HepG2 (cell line): ENCODE results near the gene MUC22. TPM values are rescaled to one million over a fixed set of nuclear protein-coding genes. Genes with fewer than 3 reads are reported as not detected.

Experiments used
- ATAC-seq: fragments of 200-7000 bp; cut with Tn5 transposase; 3 replicates; pipeline ENCODE4 v1.9.1; 2020; ENCODE audit warnings: mild to moderate bottlenecking, moderate library complexity
- BruUV-seq: library from RNA; stranded (reverse); fragments of 400-500 nt; replicated peaks from 2 replicates; lab custom pipeline; 2021; lab: Mats Ljungman, UMichigan
- CTCF ChIA-PET: fragments of 300-600 bp; formaldehyde crosslinking; extraction: SDS; loops from one replicate; lab custom pipeline; 2021; ENCODE audit warnings: low total read pairs, inconsistent platforms, low intra/inter-chr PET ratio; lab: Yijun Ruan, JAX
- POLR2A ChIA-PET: fragments of 350-600 bp; sonication (Branson Sonifier 250); formaldehyde crosslinking; loops from one replicate; lab custom pipeline; 2020; ENCODE audit warnings: antibody characterized with exemption, inconsistent platforms; lab: Yijun Ruan, JAX
- DNase-seq: peaks from one replicate; pipeline ENCODE4 v3.0.0-alpha.2; 2015; ENCODE audit warnings: low spot score
- FAIRE-seq: peaks from 3 replicates; lab custom pipeline; 2011; peaks lifted over from hg19 to GRCh38; lab: Jason Lieb, UNC
- H2AFZ ChIP-seq: one replicate; pipeline ENCODE4 v1.6.1; 2011; ENCODE audit warnings: low read length, inconsistent platforms
- H3K27ac ChIP-seq: fragments of 300-600 bp; 3 replicates; pipeline ENCODE4 v1.8.0; 2011; ENCODE audit warnings: mixed run types, mild to moderate bottlenecking, mixed read lengths, low read length, inconsistent platforms; ENCODE audit not compliant: insufficient read depth; ENCODE audit errors: extremely low read length
- H3K27me3 ChIP-seq, 2 experiments: fragments of 200-600 bp in 1 of 2; 2 replicates in 1 of 2; 3 replicates in 1 of 2; pipeline versions ENCODE4 v1.6.0 to v1.8.0; 2011; ENCODE audit warnings: low read length in 2 of 2, mild to moderate bottlenecking in 2 of 2, moderate library complexity in 2 of 2, inconsistent platforms in 1 of 2; ENCODE audit not compliant: insufficient read depth in 2 of 2, control insufficient read depth in 1 of 2
- H3K36me3 ChIP-seq, 2 experiments: fragments of 200-600 bp in 1 of 2; replicated peaks in 1 of 2; 2 replicates in 1 of 2; 3 replicates in 1 of 2; pipeline versions ENCODE4 v1.5.1 to v1.8.0; 2011; ENCODE audit warnings: low read length in 2 of 2, inconsistent platforms in 1 of 2; ENCODE audit not compliant: insufficient read depth in 2 of 2, control insufficient read depth in 1 of 2
- H3K4me1 ChIP-seq: 2 replicates; pipeline ENCODE4 v1.5.1; 2012; ENCODE audit warnings: low read length, inconsistent platforms; ENCODE audit not compliant: insufficient read depth
- H3K4me2 ChIP-seq: 2 replicates; pipeline ENCODE4 v1.6.0; 2011; ENCODE audit warnings: low read depth, low read length, inconsistent platforms
- H3K4me3 ChIP-seq, 3 experiments: fragments of 200-600 bp in 1 of 3; sonication (generic), shearing (Covaris generic) in 1 of 3; replicated peaks in 1 of 3; 2 replicates each; pipeline ENCODE4 v1.5.1; 2011 to 2016; ENCODE audit warnings: low read length in 3 of 3, inconsistent platforms in 2 of 3, low read depth in 2 of 3, mild to moderate bottlenecking in 2 of 3, control low read depth in 1 of 3, mixed read lengths in 1 of 3; ENCODE audit not compliant: insufficient read depth in 1 of 3
- H3K79me2 ChIP-seq: one replicate; pipeline ENCODE4 v1.6.1; 2011; ENCODE audit warnings: low read length, inconsistent platforms; ENCODE audit not compliant: insufficient read depth
- H3K9ac ChIP-seq: 2 replicates; pipeline ENCODE4 v1.6.0; 2011; ENCODE audit warnings: mild to moderate bottlenecking, low read depth, low read length, inconsistent platforms; ENCODE audit not compliant: insufficient read depth
- H3K9me3 ChIP-seq: 2 replicates; pipeline ENCODE4 v1.5.1; 2012; ENCODE audit warnings: mild to moderate bottlenecking, low read length
- H4K20me1 ChIP-seq: 2 replicates; pipeline ENCODE4 v1.6.0; 2011; ENCODE audit warnings: inconsistent platforms, mild to moderate bottlenecking, low read length, moderate library complexity; ENCODE audit not compliant: insufficient read depth
- PHF20 ChIP-seq: sonication (generic); formaldehyde crosslinking; IDR thresholded peaks from 2 replicates; pipeline ENCODE4 v1.5.0; 2020; ENCODE audit warnings: mild to moderate bottlenecking, missing genetic modification reagents
- ZNF232 ChIP-seq: sonication (generic); formaldehyde crosslinking; IDR thresholded peaks from 2 replicates; pipeline ENCODE4 v1.4.0; 2020; ENCODE audit warnings: missing genetic modification reagents, borderline replicate concordance
- ZNF260 ChIP-seq: sonication (generic); formaldehyde crosslinking; IDR thresholded peaks from 2 replicates; pipeline ENCODE4 v1.4.0; 2020; ENCODE audit warnings: missing genetic modification reagents, low read depth, mild to moderate bottlenecking, borderline replicate concordance
- ZNF329 ChIP-seq: sonication (generic); formaldehyde crosslinking; IDR thresholded peaks from 2 replicates; pipeline ENCODE4 v1.9.0; 2021; ENCODE audit warnings: low read depth, mild to moderate bottlenecking, missing genetic modification reagents
- ZNF496 ChIP-seq: sonication (generic); formaldehyde crosslinking; IDR thresholded peaks from 2 replicates; pipeline ENCODE4 v1.8.1; 2023; ENCODE audit warnings: mild to moderate bottlenecking, moderate library complexity, missing genetic modification reagents; ENCODE audit not compliant: insufficient replicate concordance
- ZNF7 ChIP-seq: IDR thresholded peaks from 2 replicates; pipeline ENCODE4 v1.6.1; 2016; ENCODE audit warnings: missing biosample characterization, missing genetic modification reagents
- WGBS: methylation state at CpG from one replicate; pipeline ENCODE4 v1.1.6; 2017; ENCODE audit warnings: low lambda C conversion rate; 5-methylcytosine and 5-hydroxymethylcytosine counted together
- in situ Hi-C: cut with HindIII; loops from 2 replicates; pipeline ENCODE4 v1.10.0; 2017; ENCODE audit warnings: low pct_unique_long_range_greater_than_20kb; ENCODE audit not compliant: extremely low pct_ligation_motif_present
- intact Hi-C: fragments of 100-400 bp; cut with micrococcal nuclease; formaldehyde crosslinking; loops from one replicate; pipeline ENCODE4 v1.10.0; 2022; ENCODE audit not compliant: unreplicated experiment
- polyA plus RNA-seq, 8 experiments: library from polyadenylated mRNA; depleted of rRNA in 3 of 8; stranded (reverse) in 7 of 8; unstranded in 1 of 8; fragments of >200 nt; fragmentation: Illumina TruSeq in 4 of 8; extraction: Trizol in 4 of 8; gene quantifications; 2 replicates each; pipeline versions ENCODE4 v1.2.1 to v1.2.3, GENCODE V29; 2011 to 2016; ENCODE audit warnings: low read depth in 4 of 8, missing spikeins in 1 of 8, mixed read lengths in 1 of 8; ENCODE audit not compliant: insufficient read depth in 1 of 8
- total RNA-seq, 5 experiments: library from RNA; depleted of rRNA; stranded (reverse); fragments of >200 nt; fragmentation: Illumina TruSeq; extraction: Trizol; gene quantifications; 2 replicates each; pipeline ENCODE4 v1.2.3, GENCODE V29; 2016; ENCODE audit warnings: low read depth in 1 of 5
- TF ChIP-seq, protein P1 (sequence below): sonication (generic); formaldehyde crosslinking; IDR thresholded peaks from 2 replicates; pipeline ENCODE4 v1.4.0; 2020; ENCODE audit warnings: mild to moderate bottlenecking, missing genetic modification reagents

Gene MUC22
- total and polyA plus RNA-seq, 2 of the 13 experiments (the other 11 are each of a cell fraction or from before 2014, with no cell fraction given), result not detected

DNA sequence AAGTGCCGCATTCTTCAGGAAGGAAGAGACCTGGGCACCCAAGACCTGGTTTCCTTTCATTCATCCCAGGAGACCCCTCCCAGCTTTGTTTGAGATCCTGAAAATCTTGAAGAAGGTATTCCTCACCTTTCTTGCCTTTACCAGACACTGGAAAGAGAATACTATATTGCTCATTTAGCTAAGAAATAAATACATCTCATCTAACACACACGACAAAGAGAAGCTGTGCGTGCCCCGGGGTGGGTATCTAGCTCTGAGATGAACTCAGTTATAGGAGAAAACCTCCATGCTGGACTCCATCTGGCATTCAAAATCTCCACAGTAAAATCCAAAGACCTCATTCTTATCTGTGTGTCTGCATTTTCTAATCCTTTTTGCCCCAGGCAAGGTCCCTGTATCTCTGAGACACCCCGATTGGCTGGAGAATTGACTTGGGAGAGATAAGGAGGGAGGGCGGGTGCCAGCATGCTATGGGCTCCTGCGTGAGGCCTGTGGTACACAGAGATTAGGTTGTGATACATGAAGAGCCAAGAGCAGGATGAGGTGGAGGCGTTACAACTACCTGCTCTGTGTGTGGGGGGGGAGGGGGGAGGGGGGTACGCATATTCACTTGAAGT lies 22.0 kb upstream of the MUC22 start:
- no peak overlapping the region for H3K9ac ChIP-seq
- ATAC-seq, result no peak
- 0 out of 5 replicates have a peak, but pooled peaks cover 0 to 7% of the 10 kb centered on the region in 2 experiments for H3K27me3 ChIP-seq
- H3K36me3 ChIP-seq, result no peaks in the 10 kb centered on the region
- no peak overlapping the region for H3K27ac ChIP-seq
- ChIA-PET POLR2A (no interaction called here), CTCF (no interaction called here)
- WGBS, result 72% methylated on average over 9 of the region's 9 CpGs
- in situ Hi-C loops, result no loop called here
- TF ChIP-seq ZNF329 (CRISPR knock-in tag) (no peak), ZNF496 (CRISPR knock-in tag) (no peak), ZNF7 (no peak), ZNF232 (no peak), ZNF260 (no peak), PHF20 (CRISPR knock-in tag) (no peak)
- TF ChIP-seq, protein P1, sequence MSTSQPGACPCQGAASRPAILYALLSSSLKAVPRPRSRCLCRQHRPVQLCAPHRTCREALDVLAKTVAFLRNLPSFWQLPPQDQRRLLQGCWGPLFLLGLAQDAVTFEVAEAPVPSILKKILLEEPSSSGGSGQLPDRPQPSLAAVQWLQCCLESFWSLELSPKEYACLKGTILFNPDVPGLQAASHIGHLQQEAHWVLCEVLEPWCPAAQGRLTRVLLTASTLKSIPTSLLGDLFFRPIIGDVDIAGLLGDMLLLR (CRISPR knock-in tag), result no peak
- no peak overlapping the region for H2AFZ ChIP-seq
- no peak overlapping the region for H3K4me2 ChIP-seq
- intact Hi-C loops, result no loop called here
- H3K4me3 ChIP-seq, result no peak overlapping the region
- no peaks in the 10 kb centered on the region for H3K79me2 ChIP-seq
- no peaks in the 10 kb centered on the region for H3K9me3 ChIP-seq
- no peak for FAIRE-seq
- no TSS peak for BruUV-seq
- H4K20me1 ChIP-seq, result no peaks in the 10 kb centered on the region
- no peak for DNase-seq
- no peaks in the 10 kb centered on the region for H3K4me1 ChIP-seq
